Panc1 (cell line): ENCODE data around the gene IBA57. TPM values are rescaled to one million over a fixed set of nuclear protein-coding genes. Genes with fewer than 3 reads are reported as not detected.

Experiments used
- ATAC-seq: fragments of 200-7000 bp; cut with Tn5 transposase; 2 replicates; pipeline ENCODE4 v1.9.1; 2020; ENCODE audit warnings: mild to moderate bottlenecking, moderate library complexity
- BruUV-seq: library from RNA; stranded (reverse); fragments of 400-500 nt; replicated peaks from 2 replicates; lab custom pipeline; 2021; lab: Mats Ljungman, UMichigan
- CTCF ChIA-PET: fragments of 300-600 bp; sonication (Branson Sonifier 250); formaldehyde crosslinking; loops from one replicate; lab custom pipeline; 2022; ENCODE audit warnings: antibody characterized with exemption; lab: Charles Lee
- POLR2A ChIA-PET: fragments of 300-600 bp; sonication (Branson Sonifier 250); formaldehyde crosslinking; loops from one replicate; lab custom pipeline; 2022; ENCODE audit warnings: antibody characterized with exemption; lab: Charles Lee
- DNase-seq: peaks from one replicate; pipeline ENCODE4 v3.0.0-alpha.2; 2010; ENCODE audit warnings: low read depth, low spot score
- H3K27ac ChIP-seq: 2 replicates; pipeline ENCODE4 v1.5.1; 2011; ENCODE audit warnings: mild to moderate bottlenecking, low read length, inconsistent platforms
- H3K27me3 ChIP-seq: fragments of 200-500 bp; sonication (Bioruptor generic); 2 replicates; pipeline ENCODE4 v1.6.0; 2014; ENCODE audit warnings: low read length, inconsistent platforms; ENCODE audit not compliant: control insufficient read depth, insufficient read depth
- H3K36me3 ChIP-seq: fragments of 200-500 bp; sonication (Bioruptor generic); 2 replicates; pipeline ENCODE4 v1.5.1; 2014; ENCODE audit warnings: inconsistent platforms, mild to moderate bottlenecking, low read length, moderate library complexity; ENCODE audit not compliant: control insufficient read depth, insufficient read depth
- H3K4me1 ChIP-seq: 2 replicates; pipeline ENCODE4 v1.5.1; 2011; ENCODE audit warnings: inconsistent platforms, mild to moderate bottlenecking, low read length, moderate library complexity; ENCODE audit not compliant: control insufficient read depth, insufficient read depth
- H3K4me3 ChIP-seq, 2 experiments: 2 replicates each; pipeline ENCODE4 v1.5.1; 2011 to 2012; ENCODE audit warnings: low read depth in 2 of 2, low read length in 2 of 2, mild to moderate bottlenecking in 2 of 2, inconsistent platforms in 1 of 2, moderate library complexity in 1 of 2
- H3K9me3 ChIP-seq: fragments of 200-500 bp; sonication (Bioruptor generic); 2 replicates; pipeline ENCODE4 v1.5.1; 2014; ENCODE audit warnings: low read depth, mild to moderate bottlenecking, inconsistent platforms, low read length, moderate library complexity; ENCODE audit not compliant: control insufficient read depth, insufficient read depth
- POLR2AphosphoS5 ChIP-seq: IDR thresholded peaks from 2 replicates; pipeline ENCODE4 v1.6.1; 2012; ENCODE audit warnings: mild to moderate bottlenecking, low read depth, low read length, moderate library complexity
- REST ChIP-seq, 2 experiments: IDR thresholded peaks; 2 replicates each; pipeline ENCODE4 v1.6.1; 2011 to 2012; ENCODE audit warnings: low read depth in 2 of 2, control low read depth in 1 of 2, low read length in 1 of 2, mild to moderate bottlenecking in 1 of 2, moderate library complexity in 1 of 2; ENCODE audit not compliant: insufficient read depth in 1 of 2
- SIN3A ChIP-seq: IDR thresholded peaks from 2 replicates; pipeline ENCODE4 v1.6.1; 2012; ENCODE audit warnings: low read depth, mild to moderate bottlenecking, low read length, moderate library complexity, borderline replicate concordance; ENCODE audit not compliant: insufficient read depth
- TCF7L2 ChIP-seq: IDR thresholded peaks from 2 replicates; pipeline ENCODE4 v1.6.1; 2011; ENCODE audit warnings: mild to moderate bottlenecking, low read depth, low read length, inconsistent platforms
- in situ Hi-C: cut with HindIII; loops from 2 replicates; pipeline ENCODE4 v1.10.0; 2016; ENCODE audit warnings: low sequenced_read_pairs, low pct_unique_long_range_greater_than_20kb
- intact Hi-C: fragments of 100-400 bp; cut with micrococcal nuclease; formaldehyde crosslinking; loops from one replicate; pipeline ENCODE4 v1.10.0; 2022; ENCODE audit not compliant: unreplicated experiment
- total RNA-seq: library from RNA; stranded (reverse); gene quantifications from one replicate; pipeline ENCODE4 v1.2.1, GENCODE V29; 2021; ENCODE audit not compliant: unreplicated experiment
- TF ChIP-seq, protein P1 (sequence below): fragments of 450-650 bp; IDR thresholded peaks from 2 replicates; pipeline ENCODE4 v1.5.1; 2017; ENCODE audit warnings: mild to moderate bottlenecking

The IBA57 gene
- total RNA-seq, 1 experiment from 2014 or later: 11.3 TPM

DNA sequence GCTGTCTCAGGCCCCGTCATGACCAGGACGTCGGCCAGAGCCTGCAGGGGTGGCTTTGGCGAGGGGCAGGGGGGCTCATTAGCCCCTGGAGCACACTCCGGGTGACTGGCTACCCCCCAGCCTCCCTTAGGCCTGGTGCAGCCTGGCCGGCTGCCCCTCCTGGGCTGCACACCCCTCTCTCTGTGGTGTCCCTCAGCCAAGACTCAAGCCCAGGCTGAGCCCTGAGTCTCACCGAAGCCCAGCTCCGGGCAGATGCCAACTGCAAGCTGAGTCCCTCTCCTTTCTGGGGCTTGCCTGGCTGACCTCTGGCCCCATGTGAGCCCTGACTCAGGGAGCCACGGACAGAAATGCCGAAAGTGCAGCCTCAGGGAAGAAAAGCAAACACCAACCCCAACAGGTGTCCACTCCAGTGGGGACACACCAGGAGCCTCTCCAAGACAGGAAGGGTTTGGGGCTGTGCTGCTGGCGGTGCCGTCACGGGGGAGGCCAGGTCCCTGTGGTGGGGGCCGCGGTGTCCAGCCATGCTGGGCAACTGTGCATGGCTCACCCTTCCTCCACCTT lies 5.3 kb upstream of the IBA57 start:
- peaks cover 8% of the 10 kb centered on the region for H3K4me1 ChIP-seq
- no peaks in the 10 kb centered on the region for H3K36me3 ChIP-seq
- no peaks in the 10 kb centered on the region for H3K9me3 ChIP-seq
- CTCF ChIA-PET: no interaction called here
- in situ Hi-C loops: no loop called here
- intact Hi-C loops: no loop called here
- no peak overlapping the region for H3K4me3 ChIP-seq
- H3K27me3 ChIP-seq: no peaks in the 10 kb centered on the region
- no TSS peak for BruUV-seq
- POLR2A ChIA-PET: no interaction called here
- TF ChIP-seq REST (IDR thresholded peaks at IDR 0.05; ENCODE audit: insufficient read depth in 1 of 2, low read depth in 2 of 2, low read length in 1 of 2): no peak
- TF ChIP-seq SIN3A: no peak
- TF ChIP-seq POLR2AphosphoS5: no peak
- TF ChIP-seq, protein P1, sequence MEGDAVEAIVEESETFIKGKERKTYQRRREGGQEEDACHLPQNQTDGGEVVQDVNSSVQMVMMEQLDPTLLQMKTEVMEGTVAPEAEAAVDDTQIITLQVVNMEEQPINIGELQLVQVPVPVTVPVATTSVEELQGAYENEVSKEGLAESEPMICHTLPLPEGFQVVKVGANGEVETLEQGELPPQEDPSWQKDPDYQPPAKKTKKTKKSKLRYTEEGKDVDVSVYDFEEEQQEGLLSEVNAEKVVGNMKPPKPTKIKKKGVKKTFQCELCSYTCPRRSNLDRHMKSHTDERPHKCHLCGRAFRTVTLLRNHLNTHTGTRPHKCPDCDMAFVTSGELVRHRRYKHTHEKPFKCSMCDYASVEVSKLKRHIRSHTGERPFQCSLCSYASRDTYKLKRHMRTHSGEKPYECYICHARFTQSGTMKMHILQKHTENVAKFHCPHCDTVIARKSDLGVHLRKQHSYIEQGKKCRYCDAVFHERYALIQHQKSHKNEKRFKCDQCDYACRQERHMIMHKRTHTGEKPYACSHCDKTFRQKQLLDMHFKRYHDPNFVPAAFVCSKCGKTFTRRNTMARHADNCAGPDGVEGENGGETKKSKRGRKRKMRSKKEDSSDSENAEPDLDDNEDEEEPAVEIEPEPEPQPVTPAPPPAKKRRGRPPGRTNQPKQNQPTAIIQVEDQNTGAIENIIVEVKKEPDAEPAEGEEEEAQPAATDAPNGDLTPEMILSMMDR: no peak
- no peak for TF ChIP-seq TCF7L2
- DNase-seq (no peak), ATAC-seq (no peak)
- no peak overlapping the region for H3K27ac ChIP-seq

DNA sequence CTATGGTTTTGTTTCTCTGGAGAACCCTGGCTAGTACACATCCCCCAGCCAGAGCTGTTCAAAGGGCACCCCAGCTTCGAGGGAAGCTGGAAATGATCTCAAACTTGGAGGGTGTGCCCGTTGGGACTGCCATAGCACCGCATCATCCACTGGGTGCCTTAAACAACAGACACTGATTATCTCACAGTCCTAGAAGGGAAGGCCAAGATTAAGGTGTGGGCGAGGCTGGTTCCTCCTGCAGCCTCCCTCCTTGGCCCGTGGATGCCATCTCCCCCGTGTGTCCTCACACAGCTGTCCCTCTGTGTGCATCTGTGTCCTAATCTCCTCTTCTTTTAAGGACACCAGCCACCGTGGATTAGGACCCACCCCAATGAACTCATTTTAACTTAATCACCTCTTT lies 4.2 kb upstream of the IBA57 start:
- no peak for ATAC-seq
- intact Hi-C loops (no loop called here), in situ Hi-C loops (no loop called here)
- TF ChIP-seq POLR2AphosphoS5 (no peak), SIN3A (no peak), TCF7L2 (no peak)
- Histone ChIP-seq H3K36me3 (no peaks in the 10 kb centered on the region), H3K4me1 (peaks cover 8% of the 10 kb centered on the region), H3K4me3 (no peak overlapping the region), H3K9me3 (no peaks in the 10 kb centered on the region), H3K27ac (no peak overlapping the region), H3K27me3 (no peaks in the 10 kb centered on the region)
- BruUV-seq: no TSS peak
- ChIA-PET CTCF (no interaction called here), POLR2A (no interaction called here)
- DNase-seq: no peak

DNA sequence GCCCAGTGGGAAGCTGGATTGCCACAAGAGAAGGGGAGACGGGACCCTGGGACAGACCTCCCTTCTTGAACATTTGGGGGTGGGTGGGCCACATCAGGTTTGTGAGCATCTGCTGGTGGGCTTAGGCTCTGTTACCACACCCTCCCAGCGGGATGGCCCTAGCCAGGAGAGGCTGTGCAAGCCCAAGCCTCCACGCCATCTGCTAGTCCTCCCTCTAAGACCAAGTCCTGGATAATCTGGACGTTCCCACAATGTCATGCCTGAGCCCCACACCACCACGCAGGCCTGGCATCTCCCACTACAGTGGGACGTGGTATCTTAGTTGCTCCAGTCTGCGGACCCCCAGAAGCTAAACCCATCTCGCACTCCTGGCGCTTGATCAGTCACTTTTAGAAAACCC lies 3.7 kb upstream of the IBA57 start:
- Histone ChIP-seq H3K27me3 (no peaks in the 10 kb centered on the region), H3K4me1 (peaks cover 12% of the 10 kb centered on the region), H3K27ac (no peak overlapping the region), H3K36me3 (no peaks in the 10 kb centered on the region), H3K9me3 (no peaks in the 10 kb centered on the region), H3K4me3 (no peak overlapping the region)
- TF ChIP-seq TCF7L2 (no peak), REST (IDR thresholded peaks at IDR 0.05; ENCODE audit: insufficient read depth in 1 of 2, low read depth in 2 of 2, low read length in 1 of 2) (no peak), SIN3A (no peak), POLR2AphosphoS5 (no peak)
- TF ChIP-seq, protein P1: no peak
- DNase-seq (no peak), ATAC-seq (no peak)
- ChIA-PET POLR2A (no interaction called here), CTCF (no interaction called here)
- in situ Hi-C loops: no loop called here
- BruUV-seq: no TSS peak
- intact Hi-C loops: no loop called here
